K562 (cell line): ENCODE measurements around the gene LRP1. TPM values are rescaled to one million over a fixed set of nuclear protein-coding genes. Genes with fewer than 3 reads are reported as not detected.
A peak's percentile ranks its signal among the peaks of the same experiment; 100 is the strongest.

Experiments
- ARID4B ChIP-seq: sonication (generic); formaldehyde crosslinking; IDR thresholded peaks from 2 replicates; pipeline ENCODE4 v1.8.0; 2022; ENCODE audit warnings: mild to moderate bottlenecking, missing genetic modification reagents
- ATF7 ChIP-seq: fragments of 450-650 bp; IDR thresholded peaks from 2 replicates; pipeline ENCODE4 v1.7.1; 2014; ENCODE audit warnings: mild to moderate bottlenecking, moderate library complexity
- MBD1 ChIP-seq: fragments of 250-450 bp; sonication (Bioruptor Pico); IDR thresholded peaks from 2 replicates; pipeline ENCODE4 v1.8.0; 2022; ENCODE audit warnings: inconsistent platforms
- MNT ChIP-seq, 2 experiments: fragments of 450-650 bp; conservative IDR thresholded peaks; 2 replicates each; pipeline ENCODE4 v1.6.1; 2017; ENCODE audit warnings: mild to moderate bottlenecking in 2 of 2, moderate library complexity in 2 of 2
- RCOR1 ChIP-seq, 2 experiments: IDR thresholded peaks; 2 replicates each; pipeline ENCODE4 v1.6.1; 2012; ENCODE audit warnings: low read depth in 2 of 2, low read length in 2 of 2, borderline replicate concordance in 1 of 2, improper control_type of control experiment in 1 of 2
- RERE ChIP-seq: sonication (generic); formaldehyde crosslinking; IDR thresholded peaks from 2 replicates; pipeline ENCODE4 v1.8.0; 2023; ENCODE audit warnings: missing genetic modification reagents, mild to moderate bottlenecking, borderline replicate concordance
- SMARCC2 ChIP-seq: fragments of 450-650 bp; IDR thresholded peaks from 2 replicates; pipeline ENCODE4 v1.6.1; 2017; ENCODE audit warnings: antibody characterized with exemption, moderate library complexity, mild to moderate bottlenecking, low read depth
- SNIP1 ChIP-seq: fragments of 450-650 bp; IDR thresholded peaks from 2 replicates; pipeline ENCODE4 v1.7.1; 2017; ENCODE audit warnings: low read depth, mild to moderate bottlenecking
- TCF7 ChIP-seq: sonication (generic); IDR thresholded peaks from 2 replicates; pipeline ENCODE4 v1.6.1; 2016; ENCODE audit warnings: antibody characterized with exemption, borderline replicate concordance
- ZFPM2 ChIP-seq: fragments of 250-450 bp; sonication (Bioruptor Pico); IDR thresholded peaks from 2 replicates; pipeline ENCODE4 v1.5.1; 2022; ENCODE audit warnings: mild to moderate bottlenecking
- ZNF217 ChIP-seq: sonication (generic); formaldehyde crosslinking; IDR thresholded peaks from 2 replicates; pipeline ENCODE4 v1.8.0; 2022; ENCODE audit warnings: mild to moderate bottlenecking, missing genetic modification reagents
- polyA plus RNA-seq, 8 experiments: library from polyadenylated mRNA; depleted of rRNA in 4 of 8; stranded (reverse) in 5 of 8; unstranded in 3 of 8; fragments of >200 nt; fragmentation: Nextera tagmentation in 2 of 8; fragmentation: Illumina TruSeq in 1 of 8; extraction: Ambion mirVana in 2 of 8; extraction: Trizol in 1 of 8; gene quantifications; 2 replicates each; pipeline versions ENCODE4 v1.2.1 to v1.2.3, GENCODE V29; 2011 to 2014; ENCODE audit warnings: inconsistent platforms in 1 of 8, missing spikeins in 1 of 8
- total RNA-seq, 7 experiments: library from RNA; depleted of rRNA in 6 of 7; stranded (reverse); fragments of >200 nt in 6 of 7; fragmentation: Illumina TruSeq in 2 of 7; extraction: Trizol in 2 of 7; gene quantifications; 2 replicates each; pipeline versions ENCODE4 v1.2.1 to v1.2.3, GENCODE V29; 2011 to 2021; ENCODE audit warnings: low replicate concordance in 1 of 7

Gene LRP1
- total and polyA plus RNA-seq, 9 of the 15 experiments (the other 6 are each of a cell fraction or from before 2014, with no cell fraction given), result 0.04 to 0.64 (median 0.19) TPM; not detected in 2

- peak; percentile 86 to 93 for TF ChIP-seq MNT (conservative IDR thresholded peaks at IDR 0.05)
- TF ChIP-seq RCOR1 (IDR thresholded peaks at IDR 0.05; ENCODE audit: borderline replicate concordance in 1 of 2, low read depth in 2 of 2, low read length in 2 of 2), result peak in 1 of 2 experiments; percentile 61; a peak in 2 of 4 replicates
- TF ChIP-seq ZFPM2, result no peak
- no peak for TF ChIP-seq ARID4B (CRISPR knock-in tag)
- TF ChIP-seq RERE, result no peak
- TF ChIP-seq ZNF217 (CRISPR knock-in tag), result no peak
- no peak for TF ChIP-seq SNIP1
- TF ChIP-seq TCF7, result no peak
- peak; percentile 63 for TF ChIP-seq ATF7
- TF ChIP-seq MBD1, result no peak
- TF ChIP-seq SMARCC2, result no peak
These were observed 112.0 kb downstream of the LRP1 start (continued) for GRCh38 chr12:57240066-57240921.
